Astrocyte (in vitro differentiated cells and primary cell): ENCODE data around the gene CORO2B. TPM values are rescaled to one million over a fixed set of nuclear protein-coding genes. Genes with fewer than 3 reads are reported as not detected.

Source experiments
- DNase-seq: peaks from one replicate; pipeline ENCODE4 v3.0.0-alpha.2; 2010; ENCODE audit warnings: low read depth
- FAIRE-seq: peaks from 2 replicates; lab custom pipeline; 2011; peaks lifted over from hg19 to GRCh38; lab: Jason Lieb, UNC
- H2AFZ ChIP-seq: 2 replicates; pipeline ENCODE4 v1.6.0; 2012; ENCODE audit warnings: low read depth, low read length, inconsistent platforms
- H3K27ac ChIP-seq: 2 replicates; pipeline ENCODE4 v1.5.1; 2011; ENCODE audit warnings: low read depth, low read length, inconsistent platforms
- H3K27me3 ChIP-seq: 2 replicates; pipeline ENCODE4 v1.6.0; 2011; ENCODE audit warnings: low read length, inconsistent platforms; ENCODE audit not compliant: insufficient read depth
- H3K36me3 ChIP-seq: 2 replicates; pipeline ENCODE4 v1.5.1; 2011; ENCODE audit warnings: low read length, inconsistent platforms; ENCODE audit not compliant: insufficient read depth
- H3K4me1 ChIP-seq: 2 replicates; pipeline ENCODE4 v1.5.1; 2011; ENCODE audit warnings: low read length, inconsistent platforms; ENCODE audit not compliant: insufficient read depth
- H3K4me2 ChIP-seq: 2 replicates; pipeline ENCODE4 v1.6.0; 2012; ENCODE audit warnings: low read length, inconsistent platforms
- H3K4me3 ChIP-seq: 2 replicates; pipeline ENCODE4 v1.5.1; 2011; ENCODE audit warnings: low read depth, mild to moderate bottlenecking, low read length, inconsistent platforms; ENCODE audit not compliant: insufficient read depth
- H3K79me2 ChIP-seq: 2 replicates; pipeline ENCODE4 v1.6.0; 2012; ENCODE audit warnings: mild to moderate bottlenecking, low read length, inconsistent platforms; ENCODE audit not compliant: insufficient read depth
- H3K9ac ChIP-seq: 2 replicates; pipeline ENCODE4 v1.6.0; 2012; ENCODE audit warnings: mild to moderate bottlenecking, low read length, inconsistent platforms
- H3K9me3 ChIP-seq: 2 replicates; pipeline ENCODE4 v1.5.1; 2012; ENCODE audit warnings: low read depth, mild to moderate bottlenecking, low read length, inconsistent platforms; ENCODE audit not compliant: insufficient read depth
- H4K20me1 ChIP-seq: 2 replicates; pipeline ENCODE4 v1.6.0; 2012; ENCODE audit warnings: low read length, inconsistent platforms; ENCODE audit not compliant: insufficient read depth
- H3K27ac Mint-ChIP-seq: one replicate; pipeline ENCODE4 v1.8.0; 2021; ENCODE audit warnings: mild to moderate bottlenecking, mixed read lengths; ENCODE audit not compliant: unreplicated experiment
- H3K27me3 Mint-ChIP-seq: one replicate; pipeline ENCODE4 v1.8.0; 2021; ENCODE audit warnings: low read depth, mixed read lengths; ENCODE audit not compliant: unreplicated experiment
- H3K36me3 Mint-ChIP-seq: one replicate; pipeline ENCODE4 v1.8.0; 2021; ENCODE audit warnings: low read depth, mixed read lengths; ENCODE audit not compliant: unreplicated experiment
- H3K4me1 Mint-ChIP-seq: one replicate; pipeline ENCODE4 v1.8.0; 2021; ENCODE audit warnings: low read depth, mixed read lengths; ENCODE audit not compliant: unreplicated experiment
- H3K4me3 Mint-ChIP-seq: one replicate; pipeline ENCODE4 v1.8.0; 2021; ENCODE audit warnings: mild to moderate bottlenecking, moderate library complexity, mixed read lengths; ENCODE audit not compliant: unreplicated experiment
- H3K9me3 Mint-ChIP-seq: one replicate; pipeline ENCODE4 v1.8.0; 2021; ENCODE audit warnings: mild to moderate bottlenecking, mixed read lengths; ENCODE audit not compliant: unreplicated experiment
- EZH2 ChIP-seq: IDR thresholded peaks from 2 replicates; pipeline ENCODE4 v1.6.1; 2012; ENCODE audit warnings: mild to moderate bottlenecking, low read length, inconsistent platforms; ENCODE audit not compliant: insufficient read depth
- total RNA-seq: library from RNA; stranded (reverse); gene quantifications from 2 replicates; pipeline ENCODE4 v1.2.1, GENCODE V29; 2021
- TF ChIP-seq, protein P1 (sequence below): IDR thresholded peaks from 2 replicates; pipeline ENCODE4 v1.5.1; 2011; ENCODE audit warnings: low read depth, mild to moderate bottlenecking, inconsistent platforms, low read length, moderate library complexity; ENCODE audit not compliant: insufficient read depth

Gene CORO2B
- total RNA-seq, 1 donor from 2014 or later = 7.4 TPM

DNA sequence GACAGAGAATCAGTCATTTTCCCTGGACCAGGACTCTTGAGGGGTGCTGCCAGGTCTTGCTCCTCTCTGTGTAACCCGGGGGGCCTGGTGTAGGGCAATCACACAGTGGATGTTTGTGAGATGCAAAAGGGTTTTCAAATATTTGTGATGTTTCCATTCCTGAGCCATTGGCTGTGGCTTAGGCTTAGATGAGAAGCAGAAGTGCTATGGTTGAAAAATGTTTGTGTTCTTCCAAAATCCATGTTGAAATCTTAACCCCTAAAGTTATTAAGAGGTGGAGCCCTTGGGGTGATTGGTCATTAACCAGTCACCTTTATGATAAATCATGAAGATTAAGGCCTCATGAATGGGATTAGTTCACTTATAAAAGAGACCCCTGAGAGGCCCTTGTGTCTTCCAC lies 36.5 kb downstream of the CORO2B start:
- Mint-ChIP-seq H3K9me3 (no peaks in the 10 kb centered on the region), H3K4me3 (no peak overlapping the region), H3K4me1 (peaks cover 28% of the 10 kb centered on the region), H3K36me3 (peaks cover 1% of the 10 kb centered on the region), H3K27ac (peak overlapping the region; percentile 89), H3K27me3 (no peaks in the 10 kb centered on the region)
- FAIRE-seq (no peak), DNase-seq (no peak)
- Histone ChIP-seq H2AFZ (no peak overlapping the region), H3K9ac (no peak overlapping the region), H3K27me3 (no peaks in the 10 kb centered on the region), H3K4me1 (peaks cover 49% of the 10 kb centered on the region), H3K36me3 (no peaks in the 10 kb centered on the region), H3K4me2 (no peak overlapping the region), H4K20me1 (no peaks in the 10 kb centered on the region), H3K27ac (no peak overlapping the region), H3K9me3 (no peaks in the 10 kb centered on the region), H3K4me3 (no peak overlapping the region), H3K79me2 (peaks cover 41% of the 10 kb centered on the region)
- TF ChIP-seq EZH2 = no peak
- TF ChIP-seq, protein P1, sequence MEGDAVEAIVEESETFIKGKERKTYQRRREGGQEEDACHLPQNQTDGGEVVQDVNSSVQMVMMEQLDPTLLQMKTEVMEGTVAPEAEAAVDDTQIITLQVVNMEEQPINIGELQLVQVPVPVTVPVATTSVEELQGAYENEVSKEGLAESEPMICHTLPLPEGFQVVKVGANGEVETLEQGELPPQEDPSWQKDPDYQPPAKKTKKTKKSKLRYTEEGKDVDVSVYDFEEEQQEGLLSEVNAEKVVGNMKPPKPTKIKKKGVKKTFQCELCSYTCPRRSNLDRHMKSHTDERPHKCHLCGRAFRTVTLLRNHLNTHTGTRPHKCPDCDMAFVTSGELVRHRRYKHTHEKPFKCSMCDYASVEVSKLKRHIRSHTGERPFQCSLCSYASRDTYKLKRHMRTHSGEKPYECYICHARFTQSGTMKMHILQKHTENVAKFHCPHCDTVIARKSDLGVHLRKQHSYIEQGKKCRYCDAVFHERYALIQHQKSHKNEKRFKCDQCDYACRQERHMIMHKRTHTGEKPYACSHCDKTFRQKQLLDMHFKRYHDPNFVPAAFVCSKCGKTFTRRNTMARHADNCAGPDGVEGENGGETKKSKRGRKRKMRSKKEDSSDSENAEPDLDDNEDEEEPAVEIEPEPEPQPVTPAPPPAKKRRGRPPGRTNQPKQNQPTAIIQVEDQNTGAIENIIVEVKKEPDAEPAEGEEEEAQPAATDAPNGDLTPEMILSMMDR = no peak

DNA sequence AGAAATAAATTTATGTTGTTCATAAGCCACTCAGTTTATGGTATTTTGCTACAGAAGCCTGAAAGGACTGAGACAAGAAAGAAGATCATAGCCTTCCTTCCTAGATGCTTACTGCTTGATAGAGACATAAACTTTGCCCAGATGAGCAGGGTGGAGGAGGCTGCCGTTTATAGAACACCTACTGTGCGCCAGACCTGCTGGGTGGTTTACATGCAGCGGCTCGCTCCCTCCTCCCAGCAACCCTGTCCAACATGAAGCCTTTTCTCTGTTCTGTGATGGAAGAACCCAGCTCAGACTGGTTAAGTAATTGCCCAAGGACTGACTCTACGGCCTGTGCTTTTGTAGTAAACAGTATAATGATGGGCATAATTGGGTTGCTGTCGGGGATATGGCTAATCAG lies 37.0 kb downstream of the CORO2B start:
- H2AFZ ChIP-seq = no peak overlapping the region
- H4K20me1 ChIP-seq = no peaks in the 10 kb centered on the region
- H3K4me2 ChIP-seq = no peak overlapping the region
- no peaks in the 10 kb centered on the region for H3K27me3 ChIP-seq
- no peaks in the 10 kb centered on the region for H3K9me3 ChIP-seq
- no peak overlapping the region for H3K4me3 ChIP-seq
- peaks cover 1% of the 10 kb centered on the region for H3K36me3 Mint-ChIP-seq
- TF ChIP-seq EZH2 = no peak
- TF ChIP-seq, protein P1 = no peak
- peaks cover 31% of the 10 kb centered on the region for H3K4me1 Mint-ChIP-seq
- H3K4me1 ChIP-seq = peaks cover 54% of the 10 kb centered on the region
- DNase-seq (no peak), FAIRE-seq (no peak)
- peaks cover 41% of the 10 kb centered on the region for H3K79me2 ChIP-seq
- no peak overlapping the region for H3K27ac ChIP-seq
- H3K27me3 Mint-ChIP-seq = no peaks in the 10 kb centered on the region
- H3K36me3 ChIP-seq = no peaks in the 10 kb centered on the region
- no peak overlapping the region for H3K4me3 Mint-ChIP-seq
- H3K9me3 Mint-ChIP-seq = no peaks in the 10 kb centered on the region
- H3K27ac Mint-ChIP-seq = no peak overlapping the region
- no peak overlapping the region for H3K9ac ChIP-seq

DNA sequence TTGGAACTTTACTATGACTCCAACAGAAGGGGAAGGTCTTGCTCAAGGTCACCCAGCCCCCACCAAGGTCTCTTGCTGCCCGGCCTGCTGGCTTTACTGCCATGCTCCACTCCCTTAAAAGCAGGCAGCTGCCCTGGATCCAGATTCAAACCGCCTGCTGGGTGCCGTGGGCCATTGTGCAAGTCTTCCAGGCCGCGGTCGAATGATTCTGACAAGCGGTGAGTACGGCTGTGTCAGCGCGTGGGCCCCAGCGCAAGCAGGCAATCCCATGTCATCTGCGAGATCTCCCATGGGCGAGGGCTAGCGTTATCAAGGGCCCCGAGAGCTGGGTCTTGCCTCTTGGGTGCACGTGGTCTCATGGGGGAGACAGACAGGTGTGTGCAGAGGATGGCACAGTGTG lies 37.6 kb downstream of the CORO2B start:
- H3K9me3 Mint-ChIP-seq = no peaks in the 10 kb centered on the region
- peak overlapping the region; percentile 26 for H3K4me2 ChIP-seq
- H3K36me3 Mint-ChIP-seq = peaks cover 1% of the 10 kb centered on the region
- peaks cover 60% of the 10 kb centered on the region for H3K4me1 ChIP-seq
- no peaks in the 10 kb centered on the region for H3K27me3 Mint-ChIP-seq
- peaks cover 41% of the 10 kb centered on the region for H3K79me2 ChIP-seq
- DNase-seq = peak; percentile 48
- H2AFZ ChIP-seq = no peak overlapping the region
- H3K9ac ChIP-seq = no peak overlapping the region
- no peak for TF ChIP-seq EZH2
- TF ChIP-seq, protein P1 = no peak
- H3K9me3 ChIP-seq = no peaks in the 10 kb centered on the region
- H3K27me3 ChIP-seq = no peaks in the 10 kb centered on the region
- FAIRE-seq = no peak
- peaks cover 32% of the 10 kb centered on the region for H3K4me1 Mint-ChIP-seq
- no peaks in the 10 kb centered on the region for H4K20me1 ChIP-seq
- no peak overlapping the region for H3K4me3 Mint-ChIP-seq
- H3K4me3 ChIP-seq = no peak overlapping the region
- H3K27ac ChIP-seq = no peak overlapping the region
- no peaks in the 10 kb centered on the region for H3K36me3 ChIP-seq
- no peak overlapping the region for H3K27ac Mint-ChIP-seq
